NT2/D1 (cell line): ENCODE results near the gene FMN1.

Experiments used
- DNase-seq: peaks from one replicate; pipeline ENCODE4 v3.0.0-alpha.2; 2011; ENCODE audit warnings: low read depth, low spot score
- H3K27me3 ChIP-seq: 2 replicates; pipeline ENCODE4 v1.6.0; 2011; ENCODE audit warnings: mild to moderate bottlenecking; ENCODE audit not compliant: insufficient read length, insufficient read depth
- H3K36me3 ChIP-seq: 2 replicates; pipeline ENCODE4 v1.6.1; 2011; ENCODE audit warnings: mild to moderate bottlenecking, low read length, mixed read lengths; ENCODE audit not compliant: insufficient read depth, insufficient read length
- H3K4me1 ChIP-seq: 2 replicates; pipeline ENCODE4 v1.5.1; 2011; ENCODE audit not compliant: insufficient read depth, insufficient read length
- H3K4me3 ChIP-seq: 2 replicates; pipeline ENCODE4 v1.5.1; 2011; ENCODE audit warnings: low read depth; ENCODE audit not compliant: insufficient read length
- H3K9ac ChIP-seq: 2 replicates; pipeline ENCODE4 v1.6.0; 2011; ENCODE audit warnings: low read depth; ENCODE audit not compliant: insufficient read length
- H3K9me3 ChIP-seq: 2 replicates; pipeline ENCODE4 v1.5.1; 2011; ENCODE audit warnings: mild to moderate bottlenecking, low read length; ENCODE audit not compliant: insufficient read depth
- SUZ12 ChIP-seq: IDR thresholded peaks from 2 replicates; pipeline ENCODE4 v1.6.1; 2011; ENCODE audit not compliant: insufficient read length, insufficient read depth; ENCODE audit errors: extremely low read depth
- YY1 ChIP-seq: IDR thresholded peaks from 2 replicates; pipeline ENCODE4 v1.6.1; 2011; ENCODE audit not compliant: insufficient read length, insufficient read depth
- ZNF274 ChIP-seq: IDR thresholded peaks from 2 replicates; pipeline ENCODE4 v1.6.1; 2011; ENCODE audit warnings: mild to moderate bottlenecking, low read depth, low read length

The FMN1 gene

GRCh38 chr15:32823750-32824149 is 370.8 kb downstream of the FMN1 start:
- TF ChIP-seq YY1 (no peak), ZNF274 (no peak), SUZ12 (no peak)
- Histone ChIP-seq H3K4me1 (no peaks in the 10 kb centered on the region), H3K9ac (no peak overlapping the region), H3K27me3 (no peaks in the 10 kb centered on the region), H3K36me3 (no peaks in the 10 kb centered on the region), H3K4me3 (no peak overlapping the region), H3K9me3 (no peaks in the 10 kb centered on the region)
- DNase-seq: no peak

GRCh38 chr15:32822739-32823138 is 371.8 kb downstream of the FMN1 start:
- H3K9ac ChIP-seq: no peak overlapping the region
- no peaks in the 10 kb centered on the region for H3K9me3 ChIP-seq
- H3K4me1 ChIP-seq: no peaks in the 10 kb centered on the region
- H3K27me3 ChIP-seq: no peaks in the 10 kb centered on the region
- DNase-seq: no peak
- no peaks in the 10 kb centered on the region for H3K36me3 ChIP-seq
- no peak for TF ChIP-seq YY1
- no peak for TF ChIP-seq SUZ12
- TF ChIP-seq ZNF274: no peak
- H3K4me3 ChIP-seq: no peak overlapping the region

GRCh38 chr15:32819448-32819847 is 375.1 kb downstream of the FMN1 start:
- no peak for DNase-seq
- Histone ChIP-seq H3K9ac (no peak overlapping the region), H3K4me1 (no peaks in the 10 kb centered on the region), H3K27me3 (no peaks in the 10 kb centered on the region), H3K4me3 (no peak overlapping the region), H3K9me3 (no peaks in the 10 kb centered on the region), H3K36me3 (no peaks in the 10 kb centered on the region)
- TF ChIP-seq SUZ12 (no peak), ZNF274 (no peak), YY1 (no peak)

GRCh38 chr15:32818758-32819447 is 375.6 kb downstream of the FMN1 start:
- Histone ChIP-seq H3K9me3 (no peaks in the 10 kb centered on the region), H3K27me3 (no peaks in the 10 kb centered on the region), H3K36me3 (no peaks in the 10 kb centered on the region), H3K9ac (no peak overlapping the region), H3K4me3 (no peak overlapping the region), H3K4me1 (no peaks in the 10 kb centered on the region)
- TF ChIP-seq ZNF274 (no peak), YY1 (no peak), SUZ12 (no peak)
- no peak for DNase-seq

- DNase-seq: no peak
- no peaks in the 10 kb centered on the region for H3K36me3 ChIP-seq
- H3K9ac ChIP-seq: no peak overlapping the region
- no peak overlapping the region for H3K4me3 ChIP-seq
- no peaks in the 10 kb centered on the region for H3K27me3 ChIP-seq
- no peaks in the 10 kb centered on the region for H3K9me3 ChIP-seq
- H3K4me1 ChIP-seq: no peaks in the 10 kb centered on the region
- TF ChIP-seq YY1 (no peak), SUZ12 (no peak), ZNF274 (no peak)
Observed at GRCh38 chr15:32817577-32817976, 376.9 kb downstream of the FMN1 start.

- DNase-seq: no peak
- H3K9me3 ChIP-seq: peaks cover 10% of the 10 kb centered on the region
- no peak for TF ChIP-seq YY1
- TF ChIP-seq SUZ12: no peak
- TF ChIP-seq ZNF274: no peak
- H3K4me3 ChIP-seq: no peak overlapping the region
- H3K9ac ChIP-seq: no peak overlapping the region
- no peaks in the 10 kb centered on the region for H3K36me3 ChIP-seq
- no peaks in the 10 kb centered on the region for H3K4me1 ChIP-seq
- H3K27me3 ChIP-seq: no peaks in the 10 kb centered on the region
Observed at GRCh38 chr15:32807331-32807730, 387.2 kb downstream of the FMN1 start.

GRCh38 chr15:32803631-32804030 is 390.9 kb downstream of the FMN1 start:
- no peak overlapping the region for H3K4me3 ChIP-seq
- no peak for DNase-seq
- no peak for TF ChIP-seq YY1
- TF ChIP-seq SUZ12: no peak
- no peak for TF ChIP-seq ZNF274
- no peaks in the 10 kb centered on the region for H3K36me3 ChIP-seq
- peaks cover 10% of the 10 kb centered on the region for H3K9me3 ChIP-seq
- no peaks in the 10 kb centered on the region for H3K27me3 ChIP-seq
- no peak overlapping the region for H3K9ac ChIP-seq
- H3K4me1 ChIP-seq: no peaks in the 10 kb centered on the region
